HG03378 (cell line): ENCODE data around the gene NF1.

Experiments used
- ATAC-seq: cut with Tn5 transposase; IDR thresholded peaks from one replicate; pipeline ENCODE4 v1.9.1; 2021; ENCODE audit warnings: mild to moderate bottlenecking, moderate library complexity; ENCODE audit not compliant: unreplicated experiment

NF1 gene

DNA sequence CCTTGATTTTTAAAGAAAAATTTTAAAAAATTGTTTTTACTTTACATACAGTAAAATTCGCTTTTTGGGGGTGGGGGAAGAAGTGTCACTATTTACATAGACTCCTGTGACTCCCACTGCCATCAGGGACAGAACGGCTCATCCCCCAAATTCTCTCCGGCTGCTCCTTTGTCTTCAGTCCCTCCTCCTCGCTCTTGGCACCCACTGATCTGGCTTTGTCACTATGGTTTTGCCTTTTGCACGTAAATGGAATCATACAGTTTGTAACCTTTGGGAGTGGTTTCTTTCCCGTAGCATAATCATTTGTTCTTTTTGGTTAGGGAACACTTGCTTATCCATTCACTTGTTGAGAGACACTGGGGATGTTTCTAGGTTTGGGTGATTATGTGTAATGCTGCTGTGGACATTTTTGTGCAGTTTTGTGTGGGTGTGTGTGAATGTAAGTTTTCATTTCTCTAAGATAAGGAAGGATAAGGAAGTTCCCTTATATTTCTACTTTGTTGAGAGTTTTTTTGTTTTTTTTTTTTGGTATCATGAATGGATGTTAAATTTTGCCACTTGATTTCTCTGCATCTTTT is 324.1 kb downstream of the NF1 start:
- no peak for ATAC-seq

DNA sequence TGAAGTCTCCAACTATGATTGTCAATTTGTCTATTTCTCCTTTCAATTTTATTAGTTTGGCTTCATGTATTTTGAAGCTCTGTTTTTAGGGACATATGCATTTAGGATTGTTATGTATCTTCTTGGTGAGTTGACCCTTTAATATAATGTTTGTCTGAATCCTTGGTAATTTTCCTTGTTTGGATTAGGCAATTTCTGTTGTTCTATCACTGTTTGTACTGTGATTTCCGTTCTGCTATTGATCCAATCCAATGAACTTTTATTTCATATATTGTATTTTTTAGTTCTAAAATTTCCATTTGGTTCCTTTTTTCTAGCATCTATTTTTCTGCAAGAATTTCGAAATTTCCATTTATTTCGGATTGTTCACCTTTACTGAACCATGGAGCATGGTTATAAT is 327.7 kb downstream of the NF1 start:
- no peak for ATAC-seq

DNA sequence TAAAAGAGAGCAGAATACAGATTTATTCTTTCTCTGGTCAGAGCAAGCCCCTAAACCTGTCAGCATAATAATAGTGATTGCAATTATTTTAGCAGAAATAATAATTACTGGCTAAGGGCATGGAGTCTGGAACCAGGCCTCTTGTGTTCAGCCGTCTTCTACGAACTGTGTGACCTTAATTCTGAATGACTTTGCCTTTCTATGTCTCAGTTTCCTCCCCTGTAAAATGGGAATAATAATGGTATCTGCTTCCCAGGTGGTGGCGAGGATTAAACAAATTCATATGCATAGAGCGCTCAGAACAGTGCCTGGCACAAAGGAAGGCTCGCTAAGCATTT is 330.1 kb downstream of the NF1 start:
- no peak for ATAC-seq

DNA sequence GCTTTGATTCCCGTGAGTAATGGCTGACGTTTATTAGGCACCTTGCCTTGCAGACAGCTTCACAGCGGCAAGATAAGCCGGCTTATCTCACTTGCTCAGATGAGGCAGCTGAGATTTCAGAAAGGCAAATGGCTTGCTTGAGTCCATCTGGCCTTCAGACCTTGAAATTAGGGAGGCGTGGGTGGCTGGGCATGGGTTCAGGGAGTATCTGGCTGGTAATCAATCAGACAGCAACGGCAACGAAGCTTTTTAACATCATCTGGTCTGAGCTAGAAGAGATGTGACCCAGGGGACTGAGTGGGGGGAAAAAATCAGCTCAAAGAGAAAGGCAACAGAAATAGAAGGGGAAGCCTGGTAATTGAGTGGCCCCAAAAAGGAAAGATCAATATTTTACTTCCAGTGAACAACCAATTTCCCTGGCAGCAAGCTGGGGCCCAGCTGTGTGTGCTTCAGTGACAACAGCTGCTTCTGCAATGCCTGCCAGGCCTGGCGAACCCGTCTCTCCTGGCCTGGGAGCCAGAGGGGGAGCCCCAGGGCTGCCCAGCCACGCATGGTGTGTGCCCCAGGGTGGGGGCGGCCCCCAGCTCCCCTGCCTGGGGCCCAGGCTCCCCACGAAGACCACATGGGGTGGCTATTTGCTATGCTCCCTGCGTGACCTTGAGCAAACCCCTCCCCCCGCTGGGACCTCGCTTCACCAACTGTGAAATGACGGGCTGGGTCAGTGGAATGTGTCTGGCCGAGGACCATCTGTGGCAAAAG is 330.7 kb downstream of the NF1 start:
- no peak for ATAC-seq
